ENCODE measurements around the gene BRF1.

The BRF1 gene

GRCh38 chr14:105187935-105188524, 112.8 kb downstream of the BRF1 start:
- DNase-seq (ENCODE audit: low read depth), result no peak

GRCh38 chr14:105187116-105187515, 113.7 kb downstream of the BRF1 start:
- DNase-seq (ENCODE audit: low read depth), result no peak
- H3K4me3 ChIP-seq (ENCODE audit: control insufficient read depth, low read depth, low read length), result no peak overlapping the region
- no peak for TF ChIP-seq CTCF (conservative IDR thresholded peaks at IDR 0.05; ENCODE audit: control insufficient read depth, insufficient read depth, low read depth, low read length)

More at GRCh38 chr14:105187935-105188524, 112.8 kb downstream of the BRF1 start:
- no peak overlapping the region for H3K4me3 ChIP-seq (ENCODE audit: control insufficient read depth, low read depth, low read length)
- no peak for TF ChIP-seq CTCF (conservative IDR thresholded peaks at IDR 0.05; ENCODE audit: control insufficient read depth, insufficient read depth, low read depth, low read length)

- TF ChIP-seq CTCF (conservative IDR thresholded peaks at IDR 0.05; ENCODE audit: control insufficient read depth, insufficient read depth, low read depth, low read length), result no peak
- H3K4me3 ChIP-seq (ENCODE audit: control insufficient read depth, low read depth, low read length), result no peak overlapping the region
- no peak for DNase-seq (ENCODE audit: low read depth)
Measured at GRCh38 chr14:105185973-105186372, 114.8 kb downstream of the BRF1 start.

GRCh38 chr14:105185001-105185400, 115.8 kb downstream of the BRF1 start:
- no peak for DNase-seq (ENCODE audit: low read depth)
- H3K4me3 ChIP-seq (ENCODE audit: control insufficient read depth, low read depth, low read length), result no peak overlapping the region
- no peak for TF ChIP-seq CTCF (conservative IDR thresholded peaks at IDR 0.05; ENCODE audit: control insufficient read depth, insufficient read depth, low read depth, low read length)

GRCh38 chr14:105184461-105184860, 116.3 kb downstream of the BRF1 start:
- no peak overlapping the region for H3K4me3 ChIP-seq (ENCODE audit: control insufficient read depth, low read depth, low read length)
- no peak for TF ChIP-seq CTCF (conservative IDR thresholded peaks at IDR 0.05; ENCODE audit: control insufficient read depth, insufficient read depth, low read depth, low read length)
- no peak for DNase-seq (ENCODE audit: low read depth)

- no peak overlapping the region for H3K4me3 ChIP-seq (ENCODE audit: control insufficient read depth, low read depth, low read length)
- TF ChIP-seq CTCF (conservative IDR thresholded peaks at IDR 0.05; ENCODE audit: control insufficient read depth, insufficient read depth, low read depth, low read length), result no peak
- no peak for DNase-seq (ENCODE audit: low read depth)
Measured at GRCh38 chr14:105182296-105183020, 118.3 kb downstream of the BRF1 start.

All from fibroblast of mammary gland (primary cell).